HFF-Myc (cell line): Measurements from ENCODE around the gene SEMA7A.

Experiments used
- DNase-seq: peaks from one replicate; pipeline ENCODE4 v3.0.0-alpha.2; 2011; ENCODE audit warnings: low read depth; ENCODE audit errors: extremely low read depth
- H3K4me3 ChIP-seq: replicated peaks from 2 replicates; pipeline ENCODE4 v1.5.1; 2011; ENCODE audit warnings: low read depth, mild to moderate bottlenecking, control low read depth, low read length
- CTCF ChIP-seq: IDR thresholded peaks from 2 replicates; pipeline ENCODE4 v1.5.1; 2012; ENCODE audit warnings: mild to moderate bottlenecking, low read depth, low read length, control low read depth; ENCODE audit errors: missing control alignments

The SEMA7A gene

GRCh38 chr15:74387621-74388362 is 46.0 kb downstream of the SEMA7A start:
- no peak for DNase-seq
- no peak overlapping the region for H3K4me3 ChIP-seq
- TF ChIP-seq CTCF = no peak

DNA sequence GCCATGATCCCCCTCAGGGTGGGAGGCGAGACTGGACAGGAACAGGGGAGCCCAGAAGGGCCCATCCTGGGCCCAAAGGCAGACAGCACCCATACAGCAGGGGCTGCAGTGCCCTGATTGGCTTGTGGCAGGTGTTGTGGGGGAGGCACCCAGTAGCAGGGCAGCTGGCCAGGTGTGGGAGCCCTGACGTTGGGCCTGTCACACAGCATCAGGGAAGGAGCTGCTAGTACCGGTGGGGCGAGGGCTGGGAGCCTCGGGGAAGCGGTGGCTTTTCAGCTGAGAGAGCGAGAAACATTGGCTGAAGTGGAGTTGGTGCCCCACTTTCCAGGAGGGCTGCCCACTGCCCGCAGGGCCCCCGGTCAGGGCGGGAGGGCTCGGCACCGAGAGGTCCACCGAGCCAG is 46.6 kb downstream of the SEMA7A start:
- H3K4me3 ChIP-seq = no peak overlapping the region
- no peak for TF ChIP-seq CTCF
- DNase-seq = no peak

GRCh38 chr15:74386496-74387140 is 47.1 kb downstream of the SEMA7A start:
- no peak for TF ChIP-seq CTCF
- no peak for DNase-seq
- H3K4me3 ChIP-seq = no peak overlapping the region

- H3K4me3 ChIP-seq = no peak overlapping the region
- TF ChIP-seq CTCF = no peak
- DNase-seq = no peak
These were observed 48.0 kb downstream of the SEMA7A start for GRCh38 chr15:74385733-74386132.

- TF ChIP-seq CTCF = no peak
- no peak for DNase-seq
- no peak overlapping the region for H3K4me3 ChIP-seq
These were observed 48.7 kb downstream of the SEMA7A start for GRCh38 chr15:74384881-74385643.

DNA sequence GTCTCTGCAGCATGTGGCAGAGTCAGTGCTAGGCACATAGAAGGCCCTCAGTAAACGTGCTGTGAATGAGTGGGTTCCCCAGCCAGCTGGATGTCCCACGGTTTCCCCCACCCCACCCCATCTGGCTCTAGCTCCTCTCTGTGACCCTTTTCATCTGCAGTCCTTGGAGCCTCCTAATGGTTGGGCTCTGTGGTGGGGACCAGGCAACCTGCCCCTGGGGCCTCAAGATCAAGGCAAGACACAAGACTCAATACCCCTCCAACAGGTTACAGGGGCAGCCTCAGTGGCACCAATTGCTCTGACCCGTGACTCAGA is 49.2 kb downstream of the SEMA7A start:
- no peak overlapping the region for H3K4me3 ChIP-seq
- no peak for TF ChIP-seq CTCF
- no peak for DNase-seq
